ENCODE measurements around the gene KATNA1.
A peak's percentile ranks its signal among the peaks of the same experiment; 100 is the strongest.
"Not testable (repeated sequence)": the region's sequence is repeated elsewhere in the genome, so short reads cannot be mapped to it uniquely, and the experiment has no call there.

The KATNA1 gene

GRCh38 chr6:149648148-149649145 is at the start of gene KATNA1:
KATNA1 (minus strand) TSS chr6:149648714; CDS start chr6:149638547, 10,167 bp downstream.
- DNase-seq: peak; percentile 72

GRCh38 chr6:149698175-149698574 is 49.7 kb upstream of the KATNA1 start:
- DNase-seq: no peak

- no peak for DNase-seq
These were observed 48.4 kb upstream of the KATNA1 start for GRCh38 chr6:149696901-149697300.

GRCh38 chr6:149694921-149695320 is 46.4 kb upstream of the KATNA1 start:
- DNase-seq: peak; percentile 81

GRCh38 chr6:149691201-149691600 is 42.7 kb upstream of the KATNA1 start:
- DNase-seq: no peak

- no peak for DNase-seq
These were observed 37.7 kb upstream of the KATNA1 start for GRCh38 chr6:149686230-149686629.

- peak; percentile 99 for DNase-seq
These were observed 34.8 kb upstream of the KATNA1 start for GRCh38 chr6:149683256-149683859.

GRCh38 chr6:149681845-149682244 is 33.3 kb upstream of the KATNA1 start:
- not testable (repeated sequence) for DNase-seq

GRCh38 chr6:149681209-149681608 is 32.7 kb upstream of the KATNA1 start:
- no peak for DNase-seq

GRCh38 chr6:149680503-149680902 is 32.0 kb upstream of the KATNA1 start:
- peak; percentile 34 for DNase-seq

GRCh38 chr6:149672265-149672664 is 23.8 kb upstream of the KATNA1 start:
- DNase-seq: not testable (repeated sequence)

GRCh38 chr6:149660028-149660427 is 11.5 kb upstream of the KATNA1 start:
- no peak for DNase-seq

- no peak for DNase-seq
These were observed 8.9 kb upstream of the KATNA1 start for GRCh38 chr6:149657441-149657840.

GRCh38 chr6:149651056-149651455 is 2.5 kb upstream of the KATNA1 start:
- no peak for DNase-seq

- DNase-seq: no peak
These were observed 1.9 kb downstream of the KATNA1 start for GRCh38 chr6:149646599-149646998.

GRCh38 chr6:149642829-149643580 is 5.5 kb downstream of the KATNA1 start:
- no peak for DNase-seq

- no peak for DNase-seq
These were observed 12.4 kb downstream of the KATNA1 start for GRCh38 chr6:149636124-149636523.

GRCh38 chr6:149634315-149634714 is 14.2 kb downstream of the KATNA1 start:
- DNase-seq: no peak

GRCh38 chr6:149628875-149629510 is 19.5 kb downstream of the KATNA1 start:
- DNase-seq: no peak

- no peak for DNase-seq
These were observed 20.8 kb downstream of the KATNA1 start for GRCh38 chr6:149627672-149628071.

GRCh38 chr6:149615805-149616204 is 32.7 kb downstream of the KATNA1 start:
- no peak for DNase-seq

- no peak for DNase-seq
These were observed 34.2 kb downstream of the KATNA1 start for GRCh38 chr6:149614337-149614736.
